Fibroblast of skin of right quadriceps (primary cell): ENCODE data around the gene OR10C1.
"Not testable (repeated sequence)": the region's sequence is repeated elsewhere in the genome, so short reads cannot be mapped to it uniquely, and the experiment has no call there.

Experiments
- DNase-seq: peaks from one replicate; pipeline ENCODE4 v3.0.0-alpha.2; 2013

OR10C1 gene

GRCh38 chr6:29439006-29439405, at the start of gene OR10C1:
TSS of gene OR10C1 (plus strand) at chr6:29439306. CDS start at chr6:29440016, 710 bp downstream.
- DNase-seq, result no peak

DNA sequence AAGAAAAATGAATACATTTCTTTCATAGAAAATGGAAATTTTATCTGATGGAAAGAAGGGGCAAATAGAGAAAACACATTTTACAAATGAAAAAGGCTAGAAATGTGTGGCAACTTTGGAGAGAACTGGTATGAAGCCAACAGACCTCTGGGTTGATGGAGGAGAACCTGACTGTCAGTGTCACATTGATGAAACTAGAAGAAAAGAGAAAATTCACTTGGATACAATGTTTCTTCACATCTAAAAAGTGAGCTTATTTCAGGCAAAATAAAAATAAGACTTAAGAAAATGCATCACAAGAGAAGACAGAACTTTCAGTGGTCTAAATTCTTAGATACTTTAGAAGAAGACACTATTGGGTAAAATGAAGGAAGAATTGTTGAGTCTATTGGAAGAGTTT, 43.8 kb upstream of the OR10C1 start, which contains the start of gene OR12D2:
Gene OR12D2 (plus strand): TSS at position 301 of the 400 bp plus-strand sequence. CDS start 1,069 bp downstream, outside the sequence.
- no peak for DNase-seq

GRCh38 chr6:29399525-29399924, 39.6 kb upstream of the OR10C1 start:
- no peak for DNase-seq

GRCh38 chr6:29403801-29404200, 35.3 kb upstream of the OR10C1 start:
- DNase-seq, result no peak

GRCh38 chr6:29414588-29414987, 24.5 kb upstream of the OR10C1 start, which contains the start of gene OR12D1:
TSS of gene OR12D1 (plus strand) at chr6:29414928.
- no peak for DNase-seq

GRCh38 chr6:29419516-29419915, 19.6 kb upstream of the OR10C1 start:
- DNase-seq, result no peak

GRCh38 chr6:29424168-29424567, 14.9 kb upstream of the OR10C1 start:
- no peak for DNase-seq

GRCh38 chr6:29424575-29424974, 14.5 kb upstream of the OR10C1 start:
- DNase-seq, result no peak

DNA sequence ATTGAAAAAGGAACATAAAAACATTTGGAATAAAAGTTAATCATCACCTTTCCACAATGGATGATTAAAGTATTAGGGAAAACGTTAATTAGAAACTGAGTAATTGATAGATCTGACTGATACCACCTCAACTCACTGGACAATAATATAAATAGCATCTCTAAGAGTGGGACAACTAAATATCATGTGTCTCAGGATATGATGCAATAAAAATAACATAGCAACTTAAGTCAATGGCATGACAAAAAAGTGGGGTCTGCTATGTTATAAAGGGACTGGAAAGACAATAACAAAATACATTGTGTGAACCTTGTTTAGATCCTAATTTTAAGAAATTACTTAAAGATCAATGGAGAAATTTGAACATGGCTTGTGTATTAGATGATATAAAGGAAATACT, 14.0 kb upstream of the OR10C1 start:
- DNase-seq, result no peak

- no peak for DNase-seq
Measured at GRCh38 chr6:29426654-29427053, 12.5 kb upstream of the OR10C1 start.

DNA sequence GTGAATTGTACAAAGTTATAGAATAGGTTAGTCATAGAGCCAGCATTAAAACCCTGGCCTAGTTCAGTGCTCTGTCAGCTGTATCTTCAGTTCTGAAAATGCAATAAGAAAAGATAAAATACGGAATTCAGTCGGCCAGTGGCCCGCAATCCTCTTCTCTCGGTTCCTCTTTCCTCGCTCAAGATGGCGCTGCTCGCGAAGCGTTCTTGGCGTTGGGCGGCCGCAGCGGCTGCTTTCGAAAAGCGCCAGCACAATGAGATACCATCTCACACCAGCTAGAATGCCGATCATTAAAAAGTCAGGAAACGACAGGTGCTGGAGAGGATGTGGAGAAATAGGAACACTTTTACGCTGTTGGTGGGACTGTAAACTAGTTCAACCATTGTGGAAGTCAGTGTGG, 2.4 kb upstream of the OR10C1 start:
- not testable (repeated sequence) for DNase-seq

DNA sequence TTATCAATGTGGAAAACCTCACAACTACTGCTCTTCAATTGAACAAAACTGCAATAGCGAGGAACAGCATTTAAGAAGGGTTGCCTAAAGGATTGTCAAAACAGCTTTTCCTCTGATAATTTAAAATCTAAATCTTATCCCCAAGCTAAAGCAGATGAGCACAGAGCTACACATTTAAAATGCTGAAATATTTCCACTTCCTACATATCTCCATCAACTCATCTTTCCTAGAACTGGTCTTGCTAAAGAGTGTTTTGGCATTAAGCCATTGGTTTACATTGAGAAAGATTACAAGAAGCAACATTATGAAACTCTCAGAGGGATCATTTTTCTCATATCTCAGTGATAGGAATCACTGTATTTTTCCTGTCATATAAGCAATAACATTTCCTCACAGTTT, 3.6 kb downstream of the OR10C1 start:
- no peak for DNase-seq

GRCh38 chr6:29444031-29444430, 4.9 kb downstream of the OR10C1 start:
- not testable (repeated sequence) for DNase-seq

GRCh38 chr6:29447670-29448069, 8.6 kb downstream of the OR10C1 start:
- peak; percentile 4 for DNase-seq

DNA sequence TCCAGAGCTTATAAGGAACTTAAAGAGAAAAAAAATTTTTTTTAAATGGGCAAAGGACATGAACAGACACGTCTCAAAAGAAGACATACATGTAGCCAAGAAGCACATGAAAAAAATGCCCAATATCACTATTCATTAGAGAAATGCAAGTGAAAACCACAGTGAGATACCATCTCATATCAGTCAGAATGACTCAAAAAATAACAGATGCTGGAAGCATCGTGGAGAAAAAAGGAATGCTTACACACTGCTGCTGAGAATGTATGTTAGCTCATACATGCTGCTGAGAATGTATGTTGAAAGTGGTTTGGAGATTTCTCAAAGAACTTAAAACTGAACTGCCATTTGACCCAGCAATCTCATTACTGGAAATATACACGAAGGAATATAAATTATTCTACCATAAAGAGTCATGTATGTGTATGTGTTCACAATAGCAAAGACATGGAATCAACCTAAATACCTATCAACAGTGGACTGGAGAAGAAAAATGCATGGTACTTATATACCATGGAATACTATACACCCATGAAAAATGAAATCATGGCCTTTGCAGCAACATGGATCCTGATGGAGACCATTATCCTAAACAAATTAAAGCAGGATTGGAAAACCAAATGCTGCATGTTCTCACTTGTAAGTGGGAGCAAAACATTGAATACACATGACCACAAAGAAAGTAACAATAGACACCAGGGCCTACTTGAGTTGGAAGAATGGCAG, 12.5 kb downstream of the OR10C1 start:
- peak; percentile 1 for DNase-seq

DNA sequence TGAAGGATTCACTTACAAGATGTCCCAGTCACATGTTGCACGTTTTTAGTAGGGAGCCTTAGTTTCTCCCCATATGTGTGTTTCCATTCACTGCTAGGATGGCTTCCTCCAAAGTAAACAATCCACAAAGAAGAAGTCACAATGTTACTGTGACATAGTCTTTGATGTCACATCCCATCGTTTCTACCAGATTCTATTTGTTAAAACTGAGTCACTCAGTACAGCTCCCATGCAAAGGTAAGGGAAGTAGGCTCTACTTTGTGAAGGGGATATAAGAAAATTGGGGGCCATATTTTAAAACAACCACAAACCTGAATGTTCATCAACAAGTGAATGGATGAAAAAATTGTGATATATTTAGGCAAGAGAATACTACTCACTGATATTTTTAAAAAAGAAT, 17.9 kb downstream of the OR10C1 start, which contains the start of the genes OR11A1 and OR2H1:
Gene OR11A1 (minus strand): TSS at position 101 of the 400 bp plus-strand sequence. CDS start 29,430 bp downstream, outside the sequence.
Gene OR2H1 (plus strand): TSS at position 185 of the 400 bp plus-strand sequence. CDS start 4,615 bp downstream, outside the sequence.
- DNase-seq, result no peak

- no peak for DNase-seq
Measured at GRCh38 chr6:29461021-29461814, 22.1 kb downstream of the OR10C1 start.

GRCh38 chr6:29462022-29462421, 22.9 kb downstream of the OR10C1 start:
- DNase-seq, result no peak

DNA sequence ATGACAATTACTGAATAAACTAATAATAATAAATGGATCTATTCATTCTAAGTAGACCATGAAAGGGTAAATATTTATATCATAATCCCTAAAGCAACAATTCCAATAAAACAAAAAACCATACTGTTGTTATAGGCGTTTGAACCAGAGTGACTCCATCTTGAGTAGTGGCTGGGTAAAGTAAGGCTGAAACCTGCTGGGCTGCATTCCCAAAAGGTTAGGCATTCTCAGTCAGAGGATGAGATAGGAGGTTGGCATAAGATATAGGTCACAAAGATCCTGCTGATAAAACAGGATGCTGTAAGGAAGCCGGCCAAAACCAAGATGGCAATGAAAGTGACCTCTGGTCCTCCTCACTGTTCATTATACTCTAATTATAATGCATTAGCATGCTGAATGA, 26.2 kb downstream of the OR10C1 start:
- no peak for DNase-seq

DNA sequence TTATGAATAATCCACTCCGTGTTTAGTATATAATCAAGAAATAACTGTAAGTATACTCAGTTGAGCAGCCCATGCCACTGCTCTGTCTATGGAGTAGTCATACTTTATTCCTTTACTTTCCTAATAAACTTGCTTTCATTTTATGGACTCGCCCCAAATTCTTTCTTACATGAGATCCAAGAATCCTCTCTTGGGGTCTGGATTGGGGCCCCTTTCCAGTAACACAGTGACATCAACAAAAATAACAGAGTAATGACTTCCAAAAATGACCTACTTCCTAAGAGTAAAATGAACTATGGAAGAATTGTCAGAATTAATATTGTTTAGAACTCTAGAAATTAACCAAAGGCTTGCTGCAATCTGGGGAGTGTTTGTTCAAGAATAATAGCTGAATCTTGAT, 26.7 kb downstream of the OR10C1 start:
- no peak for DNase-seq

GRCh38 chr6:29466241-29466640, 27.1 kb downstream of the OR10C1 start:
- no peak for DNase-seq

DNA sequence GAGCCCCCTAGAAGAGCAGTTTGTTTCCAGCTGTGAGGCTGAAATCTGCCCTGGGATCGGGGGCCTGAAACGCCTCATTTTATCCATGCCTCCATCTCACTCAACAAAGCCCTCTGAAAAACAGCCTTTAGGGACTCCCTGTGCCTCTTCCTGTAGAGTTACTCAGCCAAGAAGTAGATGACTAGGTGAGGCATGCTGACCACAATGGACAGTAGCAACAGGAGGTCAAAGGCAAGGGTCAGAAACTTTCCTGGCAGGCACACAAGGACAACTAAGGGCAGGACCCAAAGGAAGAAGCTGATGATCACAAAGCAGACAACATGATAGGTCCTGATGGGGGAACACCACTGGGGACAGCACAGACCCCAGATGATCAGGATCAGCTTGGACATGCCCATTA, 35.9 kb downstream of the OR10C1 start:
- no peak for DNase-seq

GRCh38 chr6:29477923-29478450, 38.9 kb downstream of the OR10C1 start:
- no peak for DNase-seq

- no peak for DNase-seq
Measured at GRCh38 chr6:29478740-29479139, 39.6 kb downstream of the OR10C1 start.
